ENCODE results near the gene ARRDC5.
"Not testable (repeated sequence)": the region's sequence is repeated elsewhere in the genome, so short reads cannot be mapped to it uniquely, and the experiment has no call there.

The ARRDC5 gene

DNA sequence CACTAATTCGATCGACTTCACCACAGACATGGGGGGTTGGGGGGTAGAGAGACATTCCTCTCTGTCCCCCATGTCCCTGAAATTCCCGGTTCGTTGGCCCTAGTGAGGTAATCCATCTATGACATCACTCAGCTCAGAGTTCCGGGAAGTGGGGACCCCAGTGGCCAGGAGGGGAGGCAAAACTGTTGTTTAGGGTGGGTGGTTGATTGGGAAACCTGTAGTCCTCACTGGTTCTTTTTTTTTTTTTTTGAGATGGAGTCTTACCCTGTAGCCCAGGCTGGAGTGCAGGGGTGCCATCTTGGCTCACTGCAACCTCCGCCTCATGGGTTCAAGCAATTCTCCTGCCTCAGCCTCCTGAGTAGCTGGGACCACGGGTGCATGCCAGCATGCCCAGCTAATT lies at the start of gene ARRDC5:
Gene ARRDC5 (minus strand): TSS at position 101 of the 400 bp plus-strand sequence. CDS start 71 bp downstream, at position 30.
- DNase-seq = no peak

DNA sequence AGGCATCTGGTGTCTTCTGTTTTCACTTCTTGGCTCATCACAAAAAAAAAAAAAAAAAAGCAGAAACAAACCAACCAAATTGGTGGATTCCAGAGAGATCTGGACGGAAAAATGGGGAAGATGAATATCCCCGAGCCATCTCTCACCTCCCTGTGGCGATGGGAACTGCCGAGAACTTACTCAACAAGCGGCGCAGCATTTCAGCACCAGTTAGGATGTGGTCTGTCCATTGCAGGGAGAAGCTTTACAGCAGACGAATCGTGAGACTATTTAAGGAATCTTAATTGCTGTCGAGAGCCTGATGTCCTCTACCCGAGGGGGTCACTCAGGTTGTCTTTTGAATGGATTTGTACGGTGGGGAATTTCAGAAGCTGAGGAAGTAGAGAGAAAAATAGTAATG lies 49.0 kb upstream of the ARRDC5 start:
- no peak for DNase-seq

DNA sequence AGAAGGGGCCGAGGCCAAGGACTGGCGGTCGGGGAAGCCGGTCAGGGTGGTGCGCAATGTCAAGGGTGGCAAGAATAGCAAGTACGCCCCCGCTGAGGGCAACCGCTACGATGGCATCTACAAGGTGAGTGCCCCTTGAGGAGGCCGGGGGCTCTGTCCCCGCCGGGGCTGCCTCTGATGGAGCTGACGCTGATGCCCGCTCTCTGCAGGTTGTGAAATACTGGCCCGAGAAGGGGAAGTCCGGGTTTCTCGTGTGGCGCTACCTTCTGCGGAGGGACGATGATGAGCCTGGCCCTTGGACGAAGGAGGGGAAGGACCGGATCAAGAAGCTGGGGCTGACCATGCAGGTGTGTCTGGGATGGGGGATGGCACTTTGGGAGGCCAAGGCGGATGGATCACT lies 48.0 kb upstream of the ARRDC5 start:
- DNase-seq = not testable (repeated sequence)

DNA sequence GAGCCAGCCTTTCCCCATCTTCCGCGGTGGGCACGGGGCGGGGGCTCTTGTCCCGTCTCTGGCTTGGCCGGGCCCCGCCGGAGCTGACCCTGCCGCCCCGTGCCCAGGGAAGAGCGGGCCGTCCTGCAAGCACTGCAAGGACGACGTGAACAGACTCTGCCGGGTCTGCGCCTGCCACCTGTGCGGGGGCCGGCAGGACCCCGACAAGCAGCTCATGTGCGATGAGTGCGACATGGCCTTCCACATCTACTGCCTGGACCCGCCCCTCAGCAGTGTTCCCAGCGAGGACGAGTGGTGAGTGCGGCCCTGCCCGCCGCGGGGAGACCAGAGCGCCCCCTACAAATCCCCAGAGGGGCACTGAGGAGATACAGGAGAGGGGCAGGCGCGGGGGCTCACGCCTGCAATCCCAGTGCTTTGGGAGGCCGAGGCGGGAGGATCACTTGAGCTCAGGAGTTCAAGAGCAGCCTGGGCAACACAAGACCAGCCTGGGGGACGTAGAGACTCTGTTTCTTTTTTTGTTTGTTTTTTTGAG lies 39.0 kb upstream of the ARRDC5 start:
- DNase-seq = not testable (repeated sequence)

DNA sequence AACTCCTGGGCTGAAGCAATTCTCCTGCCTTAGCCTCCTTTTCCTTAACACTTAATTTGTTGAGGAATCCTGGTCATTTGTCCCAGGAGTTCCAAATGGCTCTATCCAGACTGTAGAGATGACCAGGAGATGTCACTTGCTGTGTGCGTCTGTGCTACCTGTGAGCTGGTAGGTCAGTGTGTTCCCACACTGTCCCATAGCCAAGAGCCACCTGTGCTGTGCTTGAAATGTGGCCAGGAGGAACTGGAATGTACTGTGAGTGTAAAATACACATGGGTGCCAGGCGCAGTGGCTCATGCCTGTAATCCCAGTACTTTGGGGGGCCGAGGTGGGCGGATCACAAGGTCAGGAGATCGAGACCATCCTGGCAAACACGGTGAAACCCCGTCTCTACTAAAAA lies 36.8 kb upstream of the ARRDC5 start:
- no peak for DNase-seq

DNA sequence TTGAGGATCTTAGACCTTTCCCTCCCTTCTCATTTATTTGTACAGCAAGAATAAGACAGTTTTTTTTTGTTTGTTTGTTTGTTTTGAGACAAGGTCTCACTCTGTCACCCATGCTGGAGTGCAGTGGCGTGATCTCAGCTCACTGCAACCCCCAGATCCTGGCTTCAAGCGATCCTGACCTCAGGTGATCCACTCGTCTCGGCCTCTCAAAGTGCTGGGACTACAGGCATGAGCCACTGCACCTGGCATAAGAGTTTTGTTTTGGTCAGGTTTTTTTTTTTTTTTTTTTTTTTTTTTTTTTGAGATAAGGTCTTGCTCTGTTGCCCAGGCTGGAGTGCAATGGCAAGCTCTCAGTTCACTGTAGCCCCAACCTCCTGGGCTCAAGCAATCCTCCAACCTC lies 35.8 kb upstream of the ARRDC5 start:
- not testable (repeated sequence) for DNase-seq

DNA sequence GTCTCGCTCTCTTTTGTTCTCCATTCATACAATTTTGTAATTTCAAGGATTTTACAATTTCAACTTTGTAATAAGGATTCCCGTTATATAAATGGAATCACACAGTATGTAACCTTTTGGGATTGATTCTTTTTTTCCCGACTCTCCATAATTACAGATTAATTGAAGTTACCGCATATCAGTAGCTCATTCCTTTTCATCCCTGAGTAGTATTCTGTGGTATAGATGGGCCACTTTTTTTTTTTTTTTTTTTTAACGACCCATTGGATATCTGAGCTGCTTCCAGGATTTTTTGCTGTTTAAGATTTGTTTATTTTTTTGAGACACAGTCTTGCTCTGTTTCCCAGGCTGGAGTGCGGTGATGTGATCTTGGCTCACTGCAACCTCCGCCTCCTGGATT lies 34.4 kb upstream of the ARRDC5 start:
- DNase-seq = no peak

DNA sequence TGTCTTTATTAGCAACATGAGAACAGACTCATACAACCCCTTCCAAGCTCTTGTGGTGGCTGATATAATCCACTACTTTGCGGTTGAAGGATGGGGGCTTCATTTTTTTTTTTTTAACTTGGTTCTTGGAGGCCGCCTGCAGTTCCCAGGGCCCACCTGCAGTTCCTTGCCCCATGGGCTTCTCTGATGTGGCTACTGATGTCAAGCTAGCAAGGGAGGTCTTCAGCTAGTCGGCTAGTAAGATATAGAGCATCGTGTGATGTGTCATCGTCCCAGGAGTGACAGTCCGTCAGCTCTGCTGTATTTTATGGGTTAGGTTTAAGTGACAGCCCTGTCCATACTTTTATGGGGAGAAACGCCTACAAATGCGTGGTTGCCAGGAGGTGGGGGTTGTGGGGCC lies 32.7 kb upstream of the ARRDC5 start:
- DNase-seq = no peak

DNA sequence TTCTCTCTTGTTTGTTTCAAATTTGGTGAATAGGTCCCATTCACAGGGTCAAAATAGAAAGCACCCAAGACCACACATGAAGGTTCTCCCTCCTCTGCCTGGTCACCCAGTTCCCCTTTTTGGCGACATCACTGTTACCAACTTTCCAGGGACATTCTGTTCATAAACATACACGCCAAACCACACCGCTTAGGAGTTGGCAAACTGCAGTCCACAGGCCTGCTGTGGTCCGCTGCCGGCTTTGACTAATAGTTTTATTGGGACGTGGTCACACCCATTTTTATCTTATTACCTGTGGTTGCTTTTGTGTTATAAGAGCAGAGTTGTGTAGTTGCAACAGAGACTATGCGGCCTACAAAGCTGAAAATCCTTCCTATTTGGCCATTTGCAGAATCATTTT lies 30.8 kb upstream of the ARRDC5 start:
- DNase-seq = no peak

DNA sequence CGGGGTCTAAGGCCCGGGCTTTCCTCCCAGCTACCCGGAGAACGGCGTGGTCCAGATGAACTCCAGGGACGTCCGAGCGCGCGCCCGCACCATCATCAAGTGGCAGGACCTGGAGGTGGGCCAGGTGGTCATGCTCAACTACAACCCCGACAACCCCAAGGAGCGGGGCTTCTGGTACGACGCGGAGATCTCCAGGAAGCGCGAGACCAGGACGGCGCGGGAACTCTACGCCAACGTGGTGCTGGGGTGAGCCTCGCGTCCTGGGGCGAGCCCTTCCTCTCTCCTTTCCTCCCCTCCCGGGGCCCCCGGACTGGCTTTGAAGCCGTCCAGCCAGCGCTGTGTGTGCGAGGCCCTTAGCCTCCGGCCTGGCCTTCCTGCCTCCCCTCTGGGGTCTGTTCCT lies 30.0 kb upstream of the ARRDC5 start:
- no peak for DNase-seq

DNA sequence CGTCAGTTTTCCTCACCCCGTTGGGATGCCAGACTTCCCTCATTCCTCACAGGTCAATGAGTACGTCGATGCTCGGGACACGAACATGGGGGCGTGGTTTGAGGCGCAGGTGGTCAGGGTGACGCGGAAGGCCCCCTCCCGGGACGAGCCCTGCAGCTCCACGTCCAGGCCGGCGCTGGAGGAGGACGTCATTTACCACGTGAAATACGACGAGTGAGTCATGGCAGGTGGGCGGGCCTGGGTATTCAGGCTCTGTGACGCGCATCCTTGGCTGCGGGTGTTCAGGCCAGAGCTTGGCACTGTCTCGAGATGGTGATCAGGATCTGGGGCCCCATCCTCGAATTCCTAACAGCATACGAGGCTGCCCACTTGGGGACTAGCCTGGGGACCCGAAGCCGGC lies 28.0 kb upstream of the ARRDC5 start:
- DNase-seq = no peak

DNA sequence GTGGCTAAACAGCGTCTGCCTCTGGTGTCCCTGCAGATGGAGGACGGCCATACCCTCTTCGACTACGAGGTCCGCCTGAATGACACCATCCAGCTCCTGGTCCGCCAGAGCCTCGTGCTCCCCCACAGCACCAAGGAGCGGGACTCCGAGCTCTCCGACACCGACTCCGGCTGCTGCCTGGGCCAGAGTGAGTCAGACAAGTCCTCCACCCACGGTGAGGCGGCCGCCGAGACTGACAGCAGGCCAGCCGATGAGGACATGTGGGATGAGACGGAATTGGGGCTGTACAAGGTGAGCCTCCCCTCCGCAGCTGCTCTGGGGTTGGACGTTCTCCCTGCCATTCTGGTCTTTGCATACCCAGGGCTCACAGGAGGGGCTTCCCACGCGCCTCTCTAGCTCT lies 26.5 kb upstream of the ARRDC5 start:
- no peak for DNase-seq

DNA sequence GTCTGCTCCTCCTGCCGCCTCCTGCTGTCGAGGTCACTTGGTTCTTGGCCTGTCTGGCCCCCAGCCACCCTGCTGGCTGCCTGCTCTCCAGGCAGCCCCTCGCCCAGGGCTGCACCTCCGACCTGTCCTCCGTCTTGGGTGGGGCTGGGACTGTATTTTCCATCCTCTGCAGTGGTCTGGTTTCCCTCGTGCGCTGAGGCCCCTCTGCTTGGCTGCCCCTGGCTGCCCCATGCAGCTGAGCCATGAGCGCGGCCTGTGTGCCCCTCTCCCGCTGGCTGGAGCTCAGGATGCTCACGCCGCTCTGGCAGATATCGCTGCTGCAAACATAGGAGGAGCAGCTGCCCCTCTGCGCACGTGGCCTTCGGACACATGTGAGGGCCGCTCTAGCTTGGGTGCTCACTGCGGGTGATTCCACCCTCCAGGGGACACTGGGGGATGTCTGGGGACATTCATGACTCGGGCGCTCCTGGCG lies 20.6 kb upstream of the ARRDC5 start:
- no peak for DNase-seq

DNA sequence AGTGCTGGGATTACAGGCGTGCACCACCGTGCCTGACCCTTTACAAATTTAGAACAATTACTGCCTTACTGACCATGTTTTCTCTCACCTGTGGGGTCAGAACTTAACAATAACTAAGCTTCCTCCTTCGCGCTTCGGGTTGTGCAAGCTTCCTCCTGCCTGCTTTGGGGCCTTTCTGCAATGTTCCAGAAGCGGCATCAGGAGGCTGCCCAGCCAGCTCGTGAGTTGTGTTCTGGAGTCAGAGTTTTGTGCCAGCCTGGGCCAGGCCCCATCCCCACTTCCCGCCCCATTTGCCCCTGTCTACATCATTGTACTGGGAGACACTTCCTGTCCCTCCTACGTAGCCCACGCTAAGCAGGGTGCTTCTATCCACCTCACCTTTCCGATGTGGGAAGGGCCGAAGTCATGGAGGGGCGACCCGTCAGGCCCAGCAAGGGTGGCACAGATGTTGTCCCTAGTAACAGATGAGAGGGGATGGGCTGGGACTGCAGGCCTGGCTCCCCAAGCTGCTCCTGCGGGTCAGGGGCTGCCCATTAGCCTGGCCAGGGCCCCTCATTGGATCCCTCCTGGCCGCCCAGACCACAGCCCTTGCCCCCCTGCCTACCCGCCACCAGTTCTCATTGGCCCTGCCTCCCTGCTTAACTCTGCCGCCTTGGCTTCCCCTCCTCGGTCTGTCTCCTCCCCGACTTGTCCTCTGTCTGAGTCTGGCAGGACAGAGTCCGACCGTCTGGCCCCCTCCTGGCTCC lies 20.0 kb upstream of the ARRDC5 start:
- no peak for DNase-seq

DNA sequence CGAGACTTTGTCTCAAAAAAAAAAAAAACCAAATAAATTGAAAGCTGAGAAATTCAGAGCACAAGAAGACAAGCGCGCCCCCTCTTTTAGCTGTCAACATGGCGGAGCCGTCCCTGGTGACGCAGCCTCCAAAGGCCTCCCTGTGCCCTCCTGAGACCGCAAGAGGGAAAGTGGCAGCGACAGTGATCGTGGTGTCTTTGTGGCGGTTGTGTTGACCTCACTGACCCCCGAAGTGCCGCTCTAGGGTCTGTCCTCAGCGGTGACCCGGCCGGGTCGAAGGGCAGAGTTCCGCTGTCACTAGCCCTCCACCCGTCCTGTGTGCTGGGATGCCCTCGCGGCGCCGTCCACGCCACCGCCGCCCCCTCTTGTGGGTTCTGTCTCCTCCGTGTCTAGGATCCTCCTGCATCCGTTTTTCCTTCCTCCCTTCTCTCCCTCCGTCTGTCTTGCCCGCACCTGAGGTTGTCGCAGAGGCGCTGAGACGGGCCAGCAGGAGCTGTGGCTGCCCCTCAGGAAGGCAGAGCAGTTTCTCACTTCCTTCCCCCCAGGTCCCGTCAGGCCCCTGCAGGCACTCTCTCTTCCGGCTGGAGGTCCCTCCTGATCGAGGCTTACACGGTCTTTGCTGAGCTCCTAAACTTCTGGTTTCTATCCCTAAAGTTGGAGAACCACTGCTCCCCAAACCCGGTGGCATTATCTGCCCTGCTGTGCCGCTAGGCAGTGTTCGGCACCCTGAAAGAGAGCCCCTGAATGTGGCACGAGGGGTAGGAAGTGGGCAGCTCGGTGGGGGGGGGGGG lies 13.8 kb upstream of the ARRDC5 start:
- DNase-seq = no peak

DNA sequence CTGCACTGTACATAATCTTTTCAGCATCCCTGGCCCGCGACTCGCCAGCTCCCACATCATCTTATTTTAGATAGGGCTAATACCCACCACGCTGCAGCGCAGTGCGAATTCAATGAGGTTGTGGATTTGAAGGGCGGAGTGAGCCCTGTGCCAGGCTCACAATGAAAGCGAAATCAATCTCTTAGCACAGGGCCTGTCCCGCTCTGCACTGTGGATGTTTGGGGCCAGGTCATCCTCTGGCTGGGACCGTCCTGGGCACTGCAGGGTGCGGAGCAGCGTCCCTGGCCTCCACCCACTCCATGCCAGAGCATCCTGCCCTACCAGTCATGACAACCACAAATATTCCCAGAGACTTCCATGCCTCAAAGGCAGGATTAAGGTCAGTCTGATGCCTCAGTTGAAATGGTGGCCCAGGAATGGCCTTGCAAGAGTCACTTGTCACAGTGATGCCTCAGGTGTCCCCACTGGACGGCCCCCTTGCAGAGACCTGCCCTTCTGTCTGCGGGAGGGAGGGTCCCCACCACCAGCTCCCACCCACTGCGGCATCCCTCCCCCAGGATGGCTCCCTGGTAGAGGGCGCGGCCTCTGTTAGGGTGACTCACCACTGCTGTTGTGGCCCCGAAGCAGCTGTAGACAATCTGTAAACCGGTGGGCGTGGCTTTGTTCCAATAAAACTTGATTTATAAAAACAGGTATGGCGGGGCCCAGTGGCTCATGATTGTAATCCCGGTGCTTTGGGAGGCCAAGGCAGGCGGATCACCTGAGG lies 12.2 kb upstream of the ARRDC5 start:
- no peak for DNase-seq

DNA sequence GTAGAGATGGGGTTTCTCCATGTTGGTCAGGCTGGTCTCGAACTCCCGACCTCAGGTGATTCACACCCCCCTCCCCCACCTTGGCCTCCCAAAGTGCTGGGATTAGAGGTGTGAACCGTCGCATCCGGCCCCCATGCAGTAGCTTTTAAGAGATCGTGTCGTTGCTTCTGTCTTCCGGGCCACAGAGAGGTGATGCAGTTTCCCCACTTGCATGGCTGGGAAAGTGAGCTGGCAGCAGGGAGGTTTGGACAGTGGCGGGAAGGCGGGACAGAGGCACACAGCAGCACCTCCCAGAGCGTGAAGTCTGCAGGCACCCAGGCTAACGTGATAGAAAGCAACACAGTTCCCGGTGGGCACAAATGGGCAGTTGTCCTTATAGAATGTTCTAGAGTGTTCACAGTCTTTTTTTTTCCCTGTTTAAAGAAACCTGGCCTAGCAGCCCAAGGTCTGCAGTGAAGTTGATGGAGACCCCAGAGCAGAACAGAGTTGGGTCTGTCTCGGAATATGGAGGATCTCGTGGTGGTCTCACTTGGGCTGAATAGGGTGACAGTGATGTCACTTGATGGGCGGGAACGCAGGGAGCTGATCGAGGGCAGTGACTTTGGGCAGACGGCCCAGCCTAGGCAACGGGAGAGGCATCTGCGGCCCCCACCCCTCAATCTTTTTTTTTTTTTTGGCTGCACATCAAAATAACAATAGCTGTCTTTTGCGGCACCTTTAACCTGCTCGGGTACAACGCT lies 11.5 kb upstream of the ARRDC5 start:
- no peak for DNase-seq

DNA sequence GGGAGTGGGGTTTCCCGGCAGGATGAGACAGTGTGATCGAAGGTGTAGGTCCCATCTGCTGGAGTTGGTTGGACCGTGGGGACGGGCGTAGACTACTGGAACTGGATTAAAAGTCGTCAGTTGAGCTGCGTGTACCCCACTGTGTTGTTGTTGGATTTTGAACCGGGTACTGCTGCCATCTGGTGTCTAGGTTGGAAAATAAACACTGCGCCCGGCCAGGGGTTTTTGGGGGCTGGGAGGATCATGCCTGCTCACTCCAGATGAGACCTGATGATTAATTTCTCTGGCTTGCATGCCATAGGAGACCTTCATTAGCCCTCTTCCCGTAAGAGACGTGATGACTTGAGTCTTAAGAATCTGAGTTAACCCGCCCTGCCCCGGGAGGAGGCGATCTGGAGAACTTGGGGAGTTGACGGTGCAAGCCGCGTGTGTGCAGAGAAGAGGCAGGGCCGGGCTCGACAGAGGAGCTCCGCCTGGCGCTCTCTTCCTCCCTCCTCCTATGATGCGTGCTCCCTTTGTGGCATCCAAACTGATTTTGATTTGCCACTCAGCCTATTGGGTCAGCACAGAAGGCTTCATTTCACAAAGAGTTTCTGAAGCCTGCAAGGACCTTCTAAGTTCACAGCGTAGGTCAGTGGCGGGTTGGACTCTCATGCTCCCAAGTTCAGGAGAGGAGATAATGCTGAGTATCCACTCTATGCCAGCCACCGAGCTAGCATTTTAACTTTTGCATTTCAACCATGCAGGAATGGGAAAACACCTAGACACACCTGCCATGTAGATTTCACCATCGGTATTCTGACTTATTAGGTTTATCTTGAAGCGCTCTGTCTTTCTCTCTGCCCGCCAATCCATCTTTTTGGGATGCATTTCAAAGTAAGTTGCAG lies 9.3 kb upstream of the ARRDC5 start:
- peak; percentile 79 for DNase-seq

DNA sequence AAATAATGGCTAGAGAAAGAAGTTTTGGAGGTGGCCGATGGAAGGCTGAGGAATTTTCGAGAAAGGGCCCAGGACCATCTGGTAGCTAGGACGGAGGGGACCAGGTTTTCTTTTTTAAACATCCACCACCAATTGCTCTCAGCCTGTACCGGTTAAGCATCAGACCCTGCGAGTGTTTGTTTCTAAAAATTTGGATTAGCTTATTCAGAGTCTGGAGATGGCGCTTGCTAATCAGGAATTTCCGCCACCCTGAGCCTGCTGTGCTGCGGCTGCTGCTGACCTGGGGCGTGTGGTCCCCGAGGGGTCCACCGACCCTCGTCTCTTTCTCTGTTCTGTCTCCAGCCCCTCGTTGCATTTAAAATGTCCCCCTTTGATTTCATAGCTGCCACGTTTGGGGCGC lies 8.6 kb upstream of the ARRDC5 start:
- DNase-seq = no peak

DNA sequence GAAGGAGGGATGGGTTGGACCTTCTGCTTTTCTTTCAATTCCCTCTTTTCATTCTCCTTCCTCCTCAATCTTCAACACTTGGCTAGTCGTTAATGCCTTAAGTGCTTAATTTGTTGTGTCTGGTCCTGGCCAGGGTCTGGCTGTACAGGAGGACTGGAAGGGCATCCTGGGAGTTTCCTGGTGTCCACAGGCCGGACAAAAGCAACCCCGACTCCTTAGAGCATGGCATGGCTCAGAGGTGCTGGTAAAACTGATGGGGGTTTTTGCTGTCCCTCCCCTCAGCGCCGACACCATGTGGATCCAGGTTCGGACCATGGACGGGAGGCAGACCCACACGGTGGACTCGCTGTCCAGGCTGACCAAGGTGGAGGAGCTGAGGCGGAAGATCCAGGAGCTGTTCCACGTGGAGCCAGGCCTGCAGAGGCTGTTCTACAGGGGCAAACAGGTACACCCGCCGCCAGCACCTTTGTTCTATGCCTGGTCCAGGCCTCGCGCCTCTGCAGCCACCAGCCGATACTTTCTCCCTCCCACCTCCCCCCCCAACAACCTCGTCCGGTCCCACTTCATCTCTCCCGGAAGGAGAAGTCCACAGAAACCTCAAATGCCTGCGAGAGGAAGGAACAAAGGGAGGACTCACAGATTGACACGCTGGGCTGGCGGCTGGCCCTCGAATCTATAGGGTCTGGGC lies 8.0 kb upstream of the ARRDC5 start:
- DNase-seq = no peak

Data from left hindlimb (tissue), 1 donor.